ENCODE data around the gene SPTBN2. TPM values are rescaled to one million over a fixed set of nuclear protein-coding genes. Genes with fewer than 3 reads are reported as not detected.

Gene SPTBN2
- total RNA-seq, 1 donor from 2014 or later: 62.4 TPM

DNA sequence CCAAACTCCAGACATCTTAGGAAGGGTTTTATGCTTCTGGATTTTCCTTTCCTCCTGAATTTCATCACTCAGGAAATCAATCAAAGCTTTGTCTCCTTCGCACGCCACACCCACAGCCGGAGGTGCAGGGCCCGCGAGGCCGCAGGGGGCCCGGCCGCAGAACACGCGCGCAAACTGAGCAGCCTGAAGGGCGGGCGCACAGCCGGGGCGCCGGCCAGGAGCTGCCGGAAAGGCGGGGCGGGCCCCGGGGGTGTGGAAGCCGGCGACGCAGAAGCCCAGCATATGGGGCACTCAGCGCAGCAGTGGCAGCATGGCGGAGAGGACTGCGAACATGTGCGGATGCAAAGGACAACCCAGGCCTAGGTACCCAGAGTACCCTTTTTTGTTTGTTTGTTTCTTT, 33.1 kb upstream of the SPTBN2 start:
- Mint-ChIP-seq H3K4me1 (no peaks in the 10 kb centered on the region), H3K36me3 (peaks cover 8% of the 10 kb centered on the region), H3K9me3 (no peaks in the 10 kb centered on the region), H3K27ac (no peak overlapping the region), H3K4me3 (no peak overlapping the region), H3K27me3 (ENCODE audit: low read depth) (no peaks in the 10 kb centered on the region)
- TF ChIP-seq, protein P1, sequence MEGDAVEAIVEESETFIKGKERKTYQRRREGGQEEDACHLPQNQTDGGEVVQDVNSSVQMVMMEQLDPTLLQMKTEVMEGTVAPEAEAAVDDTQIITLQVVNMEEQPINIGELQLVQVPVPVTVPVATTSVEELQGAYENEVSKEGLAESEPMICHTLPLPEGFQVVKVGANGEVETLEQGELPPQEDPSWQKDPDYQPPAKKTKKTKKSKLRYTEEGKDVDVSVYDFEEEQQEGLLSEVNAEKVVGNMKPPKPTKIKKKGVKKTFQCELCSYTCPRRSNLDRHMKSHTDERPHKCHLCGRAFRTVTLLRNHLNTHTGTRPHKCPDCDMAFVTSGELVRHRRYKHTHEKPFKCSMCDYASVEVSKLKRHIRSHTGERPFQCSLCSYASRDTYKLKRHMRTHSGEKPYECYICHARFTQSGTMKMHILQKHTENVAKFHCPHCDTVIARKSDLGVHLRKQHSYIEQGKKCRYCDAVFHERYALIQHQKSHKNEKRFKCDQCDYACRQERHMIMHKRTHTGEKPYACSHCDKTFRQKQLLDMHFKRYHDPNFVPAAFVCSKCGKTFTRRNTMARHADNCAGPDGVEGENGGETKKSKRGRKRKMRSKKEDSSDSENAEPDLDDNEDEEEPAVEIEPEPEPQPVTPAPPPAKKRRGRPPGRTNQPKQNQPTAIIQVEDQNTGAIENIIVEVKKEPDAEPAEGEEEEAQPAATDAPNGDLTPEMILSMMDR (IDR thresholded peaks at IDR 0.05; ENCODE audit: unreplicated experiment): no peak
- DNase-seq (ENCODE audit: low spot score in 2 of 2, unreplicated experiment in 2 of 2): no peak

DNA sequence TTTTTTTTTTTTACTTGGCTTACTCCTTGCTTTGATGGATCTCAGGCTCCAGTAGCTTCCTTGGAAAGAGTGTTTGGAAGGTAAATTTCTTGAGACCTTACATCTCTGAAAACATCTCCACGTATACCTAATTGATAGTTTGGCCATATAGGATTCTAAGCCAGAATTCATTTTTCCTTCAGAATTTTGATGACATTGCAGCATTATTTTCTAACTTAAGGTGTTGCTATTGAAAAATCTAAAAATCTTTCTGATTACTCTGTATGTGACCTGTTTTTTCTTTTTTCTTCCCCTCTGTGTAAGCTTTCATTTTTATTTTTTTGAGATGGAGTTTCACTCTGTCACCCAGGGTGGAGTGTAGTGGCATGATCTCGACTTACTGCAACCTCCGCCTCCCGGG, 23.1 kb upstream of the SPTBN2 start:
- Mint-ChIP-seq H3K36me3 (peaks cover 2% of the 10 kb centered on the region), H3K4me1 (peaks cover 6% of the 10 kb centered on the region), H3K4me3 (no peak overlapping the region), H3K9me3 (no peaks in the 10 kb centered on the region), H3K27me3 (ENCODE audit: low read depth) (no peaks in the 10 kb centered on the region), H3K27ac (no peak overlapping the region)
- DNase-seq (ENCODE audit: low spot score in 2 of 2, unreplicated experiment in 2 of 2): no peak
- TF ChIP-seq, protein P1 (IDR thresholded peaks at IDR 0.05; ENCODE audit: unreplicated experiment): no peak

DNA sequence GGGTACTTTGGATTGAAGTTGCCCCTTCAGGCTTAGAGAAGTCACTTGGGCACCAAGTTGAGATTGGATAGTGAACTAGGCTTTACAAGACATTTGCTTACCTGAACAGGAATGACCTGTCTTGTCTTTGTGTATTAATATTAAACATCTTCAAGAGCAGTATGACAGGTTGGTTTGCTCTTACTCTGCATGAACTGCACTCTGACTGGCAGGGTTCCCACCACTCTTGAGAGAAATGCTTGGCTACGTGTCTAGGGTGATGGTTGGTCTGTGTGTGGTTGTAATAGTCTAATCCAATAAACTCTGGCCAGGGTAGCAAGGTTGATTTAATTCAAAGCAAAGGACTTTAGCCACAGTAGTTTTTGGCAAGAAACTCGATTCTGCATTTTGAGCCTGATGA, 20.1 kb upstream of the SPTBN2 start:
- H3K4me3 Mint-ChIP-seq: no peak overlapping the region
- H3K9me3 Mint-ChIP-seq: no peaks in the 10 kb centered on the region
- TF ChIP-seq, protein P1 (IDR thresholded peaks at IDR 0.05; ENCODE audit: unreplicated experiment): no peak
- peaks cover 2% of the 10 kb centered on the region for H3K36me3 Mint-ChIP-seq
- H3K27me3 Mint-ChIP-seq (ENCODE audit: low read depth): no peaks in the 10 kb centered on the region
- no peak for DNase-seq (ENCODE audit: low spot score in 2 of 2, unreplicated experiment in 2 of 2)
- H3K4me1 Mint-ChIP-seq: peaks cover 7% of the 10 kb centered on the region
- no peak overlapping the region for H3K27ac Mint-ChIP-seq

DNA sequence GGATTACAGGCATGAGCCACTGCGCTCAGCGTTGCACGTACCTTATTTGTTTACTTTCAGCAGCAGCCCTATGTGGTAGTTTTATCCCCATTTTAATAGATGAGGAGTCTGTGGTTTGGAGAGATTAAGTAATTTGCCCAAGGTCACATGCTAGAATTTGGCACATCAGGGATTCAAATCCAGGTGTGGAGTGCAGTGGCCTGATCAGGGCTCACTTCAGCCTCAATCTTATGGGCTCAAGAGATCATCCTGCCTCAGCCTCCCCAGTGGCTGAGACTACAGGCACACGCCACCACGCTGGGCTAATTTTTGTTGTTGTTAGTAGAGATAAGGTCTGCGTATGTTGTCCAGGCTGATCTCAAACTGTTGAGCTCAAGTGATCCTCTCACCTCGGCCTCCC, 18.5 kb upstream of the SPTBN2 start:
- H3K4me3 Mint-ChIP-seq: peak overlapping the region; percentile 15
- no peaks in the 10 kb centered on the region for H3K36me3 Mint-ChIP-seq
- TF ChIP-seq, protein P1 (IDR thresholded peaks at IDR 0.05; ENCODE audit: unreplicated experiment): no peak
- H3K27ac Mint-ChIP-seq: no peak overlapping the region
- H3K9me3 Mint-ChIP-seq: no peaks in the 10 kb centered on the region
- peaks cover 10% of the 10 kb centered on the region for H3K4me1 Mint-ChIP-seq
- no peak for DNase-seq (ENCODE audit: low spot score in 2 of 2, unreplicated experiment in 2 of 2)
- no peaks in the 10 kb centered on the region for H3K27me3 Mint-ChIP-seq (ENCODE audit: low read depth)

DNA sequence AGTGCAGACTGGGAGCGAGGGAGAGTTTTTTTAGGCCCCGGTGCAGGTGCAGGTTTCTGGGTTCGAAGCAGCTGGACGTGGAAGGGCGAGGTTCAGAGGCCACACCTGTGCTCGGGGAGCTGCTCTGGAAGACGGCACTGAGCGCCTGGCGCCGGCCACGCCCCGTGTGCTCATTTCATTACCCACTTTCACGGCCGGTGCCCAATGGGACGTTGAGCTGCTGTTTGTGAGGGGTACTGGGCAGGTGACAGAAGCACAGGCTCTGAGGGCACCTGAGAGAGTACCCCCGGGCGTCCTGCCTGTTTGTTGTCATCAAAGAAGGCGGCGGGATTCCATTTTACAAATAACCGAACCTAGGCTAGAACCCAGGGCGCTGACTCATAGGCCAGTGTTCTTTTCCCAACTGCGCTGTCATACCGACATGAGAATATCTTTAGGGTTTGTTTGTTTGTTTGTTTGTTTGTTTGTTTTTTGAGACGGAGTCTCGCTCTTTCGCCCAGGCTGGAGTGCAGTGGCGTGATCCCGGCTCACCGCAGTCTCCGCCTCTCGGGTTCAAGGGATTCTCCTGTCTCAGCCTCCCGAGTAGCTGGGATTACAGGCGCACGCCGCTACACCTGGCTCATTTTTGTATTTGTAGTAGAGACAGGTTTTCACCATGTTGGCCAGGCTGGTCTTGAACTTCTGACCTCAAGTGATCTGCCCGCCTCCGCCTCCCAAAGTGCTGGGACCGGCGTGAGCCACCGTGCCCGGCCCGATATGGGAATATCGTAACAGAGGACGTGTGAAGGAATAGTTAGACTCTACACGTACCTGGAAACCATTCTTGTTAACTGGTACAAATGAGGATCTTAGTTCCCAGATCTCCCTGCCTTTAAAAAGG, 16.6 kb upstream of the SPTBN2 start:
- TF ChIP-seq, protein P1 (IDR thresholded peaks at IDR 0.05; ENCODE audit: unreplicated experiment): no peak
- H3K27ac Mint-ChIP-seq: no peak overlapping the region
- H3K4me1 Mint-ChIP-seq: peaks cover 10% of the 10 kb centered on the region
- no peak for DNase-seq (ENCODE audit: low spot score in 2 of 2, unreplicated experiment in 2 of 2)
- H3K27me3 Mint-ChIP-seq (ENCODE audit: low read depth): no peaks in the 10 kb centered on the region
- H3K36me3 Mint-ChIP-seq: no peaks in the 10 kb centered on the region
- peak overlapping the region; percentile 97 for H3K4me3 Mint-ChIP-seq
- no peaks in the 10 kb centered on the region for H3K9me3 Mint-ChIP-seq
